Endothelial cell of umbilical vein (primary cell): ENCODE measurements around the gene ABTB2. TPM values are rescaled to one million over a fixed set of nuclear protein-coding genes. Genes with fewer than 3 reads are reported as not detected.

ENCODE experiments used
- BruUV-seq: library from RNA; stranded (reverse); fragments of 400-500 nt; replicated peaks from 2 replicates; lab custom pipeline; 2021; lab: Mats Ljungman, UMichigan
- CTCF ChIA-PET: fragments of 300-600, 350-600 bp; sonication (Branson Sonifier 250); formaldehyde crosslinking; loops from one replicate; lab custom pipeline; 2021; ENCODE audit warnings: antibody characterized with exemption, inconsistent platforms; lab: Charles Lee
- POLR2A ChIA-PET: fragments of 300-600, 350-600 bp; sonication (Branson Sonifier 250); formaldehyde crosslinking; loops from one replicate; lab custom pipeline; 2021; ENCODE audit warnings: antibody characterized with exemption, inconsistent platforms; lab: Charles Lee
- DNase-seq: peaks from one replicate; pipeline ENCODE4 v3.0.0-alpha.2; 2011; ENCODE audit warnings: low read depth, low spot score
- FAIRE-seq: peaks from 2 replicates; lab custom pipeline; 2011; peaks lifted over from hg19 to GRCh38; lab: Jason Lieb, UNC
- H2AFZ ChIP-seq: 2 replicates; pipeline ENCODE4 v1.6.0; 2012; ENCODE audit warnings: low read depth, low read length, control low read depth, inconsistent platforms
- H3K27ac ChIP-seq: 2 replicates; pipeline ENCODE4 v1.5.1; 2011; ENCODE audit warnings: low read depth, mild to moderate bottlenecking, control low read depth, low read length, moderate library complexity; ENCODE audit not compliant: insufficient read depth
- H3K27me3 ChIP-seq, 2 experiments: 2 replicates each; pipeline versions ENCODE4 v1.6.0 to v1.6.1; 2011; ENCODE audit warnings: low read length in 2 of 2, mixed read lengths in 1 of 2; ENCODE audit not compliant: control insufficient read depth in 2 of 2, insufficient read depth in 2 of 2
- H3K36me3 ChIP-seq, 2 experiments: 2 replicates in 1 of 2; 3 replicates in 1 of 2; pipeline ENCODE4 v1.5.1; 2011; ENCODE audit warnings: low read length in 2 of 2, mild to moderate bottlenecking in 1 of 2, moderate library complexity in 1 of 2; ENCODE audit not compliant: control insufficient read depth in 2 of 2, insufficient read depth in 2 of 2; ENCODE audit errors: extremely low read depth in 1 of 2
- H3K4me1 ChIP-seq: 3 replicates; pipeline ENCODE4 v1.5.1; 2011; ENCODE audit warnings: mild to moderate bottlenecking, low read length; ENCODE audit not compliant: control insufficient read depth, insufficient read depth; ENCODE audit errors: extremely low read depth
- H3K4me2 ChIP-seq: 2 replicates; pipeline ENCODE4 v1.6.1; 2011; ENCODE audit warnings: low read length, control low read depth, mixed read lengths; ENCODE audit not compliant: insufficient read depth
- H3K4me3 ChIP-seq, 3 experiments: fragments of 200-600 bp in 1 of 3; sonication (generic), shearing (Covaris generic) in 1 of 3; replicated peaks in 1 of 3; 2 replicates each; pipeline ENCODE4 v1.5.1; 2011 to 2016; ENCODE audit warnings: control low read depth in 3 of 3, low read length in 3 of 3, mild to moderate bottlenecking in 2 of 3, inconsistent platforms in 1 of 3, low read depth in 1 of 3, moderate library complexity in 1 of 3; ENCODE audit not compliant: insufficient read depth in 1 of 3
- H3K79me2 ChIP-seq: 2 replicates; pipeline ENCODE4 v1.6.0; 2012; ENCODE audit warnings: low read length, inconsistent platforms; ENCODE audit not compliant: control insufficient read depth, insufficient read depth
- H3K9ac ChIP-seq: replicated peaks from 2 replicates; pipeline ENCODE3; 2011; ENCODE audit warnings: low read length, control low read depth; ENCODE audit not compliant: insufficient read depth; ENCODE audit errors: extremely low read depth
- H3K9me1 ChIP-seq: replicated peaks from 3 replicates; pipeline ENCODE4 v1.6.0; 2011; ENCODE audit warnings: mild to moderate bottlenecking, low read length; ENCODE audit not compliant: control insufficient read depth, insufficient read depth; ENCODE audit errors: extremely low read depth
- H3K9me3 ChIP-seq: replicated peaks from 2 replicates; pipeline ENCODE4 v1.5.1; 2012; ENCODE audit warnings: low read length, inconsistent platforms; ENCODE audit not compliant: control insufficient read depth, insufficient read depth
- H4K20me1 ChIP-seq: replicated peaks from 2 replicates; pipeline ENCODE3; 2011; ENCODE audit warnings: mild to moderate bottlenecking, low read length; ENCODE audit not compliant: control insufficient read depth, insufficient read depth; ENCODE audit errors: extremely low read depth
- EZH2 ChIP-seq: IDR thresholded peaks from 2 replicates; pipeline ENCODE4 v1.6.1; 2012; ENCODE audit warnings: borderline replicate concordance, low read depth, mild to moderate bottlenecking, moderate library complexity, low read length, inconsistent platforms; ENCODE audit not compliant: severe bottlenecking
- FOS ChIP-seq: IDR thresholded peaks from 2 replicates; pipeline ENCODE4 v1.6.1; 2011; ENCODE audit warnings: mild to moderate bottlenecking, low read length, moderate library complexity, borderline replicate concordance; ENCODE audit not compliant: insufficient read depth
- GATA2 ChIP-seq: IDR thresholded peaks from 2 replicates; pipeline ENCODE4 v1.7.0; 2011; ENCODE audit warnings: low read depth, mild to moderate bottlenecking, moderate library complexity, mixed read lengths, low read length; ENCODE audit not compliant: insufficient read length, insufficient read depth
- JUN ChIP-seq: IDR thresholded peaks from 2 replicates; pipeline ENCODE4 v1.6.1; 2011; ENCODE audit warnings: borderline replicate concordance, low read depth; ENCODE audit not compliant: insufficient read length, insufficient read depth
- MYC ChIP-seq: IDR thresholded peaks from one replicate; pipeline ENCODE4 v1.6.1; 2011; ENCODE audit warnings: mild to moderate bottlenecking, low read depth, low read length
- POLR2A ChIP-seq: IDR thresholded peaks from 2 replicates; pipeline ENCODE4 v1.6.1; 2012; ENCODE audit warnings: low read depth, mild to moderate bottlenecking, control low read depth, low read length
- POLR2AphosphoS5 ChIP-seq: IDR thresholded peaks from 2 replicates; pipeline ENCODE4 v1.6.1; 2012; ENCODE audit warnings: low read depth, mild to moderate bottlenecking, control low read depth, low read length, moderate library complexity; ENCODE audit not compliant: insufficient read depth
- dilution Hi-C: fragments of 300-500 bp; cut with MboI; formaldehyde crosslinking; loops from one replicate; pipeline ENCODE4 v1.15.0; 2019; ENCODE audit warnings: low sequenced_read_pairs; ENCODE audit not compliant: extremely low pct_ligation_motif_present
- intact Hi-C: fragments of 100-400 bp; cut with micrococcal nuclease; formaldehyde crosslinking; loops from one replicate; pipeline ENCODE4 v1.10.0; 2022
- polyA plus RNA-seq, 4 experiments: library from polyadenylated mRNA; depleted of rRNA in 3 of 4; stranded (reverse) in 3 of 4; unstranded in 1 of 4; fragments of >200 nt; gene quantifications; 2 replicates each; pipeline versions ENCODE4 v1.2.1 to v1.2.3, GENCODE V29; 2011 to 2012; ENCODE audit warnings: missing spikeins in 1 of 4
- total RNA-seq: library from RNA; stranded (reverse); gene quantifications from 2 replicates; pipeline ENCODE4 v1.2.3, GENCODE V29; 2021
- TF ChIP-seq, protein P1 (sequence below), 2 donors: IDR thresholded peaks; 1 replicate in 1 of 2; 2 replicates in 1 of 2; pipeline ENCODE4 v1.5.1; 2011; ENCODE audit warnings: low read length in 2 of 2, mild to moderate bottlenecking in 2 of 2, moderate library complexity in 2 of 2, control low read depth in 1 of 2, inconsistent platforms in 1 of 2, low read depth in 1 of 2; ENCODE audit not compliant: insufficient read depth in 1 of 2; ENCODE audit errors: extremely low read depth in 1 of 2
- TF ChIP-seq, protein P2 (sequence below): IDR thresholded peaks from 2 replicates; pipeline ENCODE4 v1.6.1; 2011; ENCODE audit not compliant: insufficient read depth, insufficient read length

The ABTB2 gene
- total and polyA plus RNA-seq, 2 donors (not counting 3 experiments of a cell fraction or from before 2014, with no cell fraction given), result 0.11 to 0.14 TPM

DNA sequence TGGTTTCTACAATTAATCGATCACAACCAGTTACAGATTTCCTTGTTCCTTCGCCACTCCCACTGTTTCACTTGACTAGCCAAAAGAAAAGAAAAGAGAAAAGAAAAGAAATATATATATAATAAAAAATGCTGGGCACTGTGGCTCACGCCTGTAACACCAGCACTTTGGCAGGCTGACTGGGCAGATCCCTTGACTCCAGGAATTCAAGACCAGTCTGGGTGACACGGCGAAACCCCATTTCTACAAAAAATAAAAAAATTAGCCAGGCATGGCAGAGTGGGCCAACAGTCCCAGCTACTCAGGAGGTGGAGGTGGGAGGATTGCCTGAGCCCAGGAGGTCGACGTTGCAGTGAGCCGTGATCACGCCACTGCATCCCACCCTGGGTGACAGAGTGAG lies 168.6 kb downstream of the ABTB2 start:
- TF ChIP-seq GATA2 (no peak), POLR2A (no peak), POLR2AphosphoS5 (no peak), JUN (no peak), MYC (no peak), FOS (no peak), EZH2 (no peak)
- TF ChIP-seq, protein P1, sequence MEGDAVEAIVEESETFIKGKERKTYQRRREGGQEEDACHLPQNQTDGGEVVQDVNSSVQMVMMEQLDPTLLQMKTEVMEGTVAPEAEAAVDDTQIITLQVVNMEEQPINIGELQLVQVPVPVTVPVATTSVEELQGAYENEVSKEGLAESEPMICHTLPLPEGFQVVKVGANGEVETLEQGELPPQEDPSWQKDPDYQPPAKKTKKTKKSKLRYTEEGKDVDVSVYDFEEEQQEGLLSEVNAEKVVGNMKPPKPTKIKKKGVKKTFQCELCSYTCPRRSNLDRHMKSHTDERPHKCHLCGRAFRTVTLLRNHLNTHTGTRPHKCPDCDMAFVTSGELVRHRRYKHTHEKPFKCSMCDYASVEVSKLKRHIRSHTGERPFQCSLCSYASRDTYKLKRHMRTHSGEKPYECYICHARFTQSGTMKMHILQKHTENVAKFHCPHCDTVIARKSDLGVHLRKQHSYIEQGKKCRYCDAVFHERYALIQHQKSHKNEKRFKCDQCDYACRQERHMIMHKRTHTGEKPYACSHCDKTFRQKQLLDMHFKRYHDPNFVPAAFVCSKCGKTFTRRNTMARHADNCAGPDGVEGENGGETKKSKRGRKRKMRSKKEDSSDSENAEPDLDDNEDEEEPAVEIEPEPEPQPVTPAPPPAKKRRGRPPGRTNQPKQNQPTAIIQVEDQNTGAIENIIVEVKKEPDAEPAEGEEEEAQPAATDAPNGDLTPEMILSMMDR (IDR thresholded peaks at IDR 0.05; ENCODE audit: extremely low read depth in 1 of 2, insufficient read depth in 1 of 2, low read depth in 1 of 2, low read length in 2 of 2), result no peak
- TF ChIP-seq, protein P2, sequence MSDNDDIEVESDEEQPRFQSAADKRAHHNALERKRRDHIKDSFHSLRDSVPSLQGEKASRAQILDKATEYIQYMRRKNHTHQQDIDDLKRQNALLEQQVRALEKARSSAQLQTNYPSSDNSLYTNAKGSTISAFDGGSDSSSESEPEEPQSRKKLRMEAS, result no peak
- FAIRE-seq (no peak), DNase-seq (no peak)
- Histone ChIP-seq H3K9ac (no peak overlapping the region), H3K4me2 (no peak overlapping the region), H4K20me1 (no peaks in the 10 kb centered on the region), H3K9me3 (no peaks in the 10 kb centered on the region), H3K4me3 (no peak overlapping the region), H3K27ac (no peak overlapping the region), H3K4me1 (no peaks in the 10 kb centered on the region), H2AFZ (no peak overlapping the region), H3K36me3 (no peaks in the 10 kb centered on the region), H3K79me2 (no peaks in the 10 kb centered on the region), H3K27me3 (peaks cover 2 to 3% of the 10 kb centered on the region in 2 experiments), H3K9me1 (no peaks in the 10 kb centered on the region)
- dilution Hi-C loops, result no loop called here
- intact Hi-C loops, result no loop called here
- ChIA-PET CTCF (interaction anchor here (3.3 kb wide), 1 partner anchor 15 kb away, joined by 20 read pairs; no protein-coding TSS in a partner anchor), POLR2A (no interaction called here)
- no TSS peak for BruUV-seq
